ENCODE results near the gene CAPRIN1.
A peak's percentile ranks its signal among the peaks of the same experiment; 100 is the strongest.

GRCh38 chr11:34051349-34052035 lies at the start of gene CAPRIN1:
- TF ChIP-seq CTCF (IDR thresholded peaks at IDR 0.05), result peak in 1 of 4 experiments; percentile 5
- no peak for TF ChIP-seq EP300 (IDR thresholded peaks at IDR 0.05)
- TF ChIP-seq POLR2A (IDR thresholded peaks at IDR 0.05), result peak; percentile 79 to 84
- peak; percentile 79 for TF ChIP-seq POLR2AphosphoS5 (IDR thresholded peaks at IDR 0.05)

Data from gastroesophageal sphincter (tissue), 3 donors.